HG02943 (cell line): ENCODE results near the gene BBLN.

Source experiments
- ATAC-seq: cut with Tn5 transposase; IDR thresholded peaks from one replicate; pipeline ENCODE4 v1.9.1; 2021; ENCODE audit warnings: mild to moderate bottlenecking, low read depth, moderate library complexity; ENCODE audit not compliant: unreplicated experiment

The BBLN gene

DNA sequence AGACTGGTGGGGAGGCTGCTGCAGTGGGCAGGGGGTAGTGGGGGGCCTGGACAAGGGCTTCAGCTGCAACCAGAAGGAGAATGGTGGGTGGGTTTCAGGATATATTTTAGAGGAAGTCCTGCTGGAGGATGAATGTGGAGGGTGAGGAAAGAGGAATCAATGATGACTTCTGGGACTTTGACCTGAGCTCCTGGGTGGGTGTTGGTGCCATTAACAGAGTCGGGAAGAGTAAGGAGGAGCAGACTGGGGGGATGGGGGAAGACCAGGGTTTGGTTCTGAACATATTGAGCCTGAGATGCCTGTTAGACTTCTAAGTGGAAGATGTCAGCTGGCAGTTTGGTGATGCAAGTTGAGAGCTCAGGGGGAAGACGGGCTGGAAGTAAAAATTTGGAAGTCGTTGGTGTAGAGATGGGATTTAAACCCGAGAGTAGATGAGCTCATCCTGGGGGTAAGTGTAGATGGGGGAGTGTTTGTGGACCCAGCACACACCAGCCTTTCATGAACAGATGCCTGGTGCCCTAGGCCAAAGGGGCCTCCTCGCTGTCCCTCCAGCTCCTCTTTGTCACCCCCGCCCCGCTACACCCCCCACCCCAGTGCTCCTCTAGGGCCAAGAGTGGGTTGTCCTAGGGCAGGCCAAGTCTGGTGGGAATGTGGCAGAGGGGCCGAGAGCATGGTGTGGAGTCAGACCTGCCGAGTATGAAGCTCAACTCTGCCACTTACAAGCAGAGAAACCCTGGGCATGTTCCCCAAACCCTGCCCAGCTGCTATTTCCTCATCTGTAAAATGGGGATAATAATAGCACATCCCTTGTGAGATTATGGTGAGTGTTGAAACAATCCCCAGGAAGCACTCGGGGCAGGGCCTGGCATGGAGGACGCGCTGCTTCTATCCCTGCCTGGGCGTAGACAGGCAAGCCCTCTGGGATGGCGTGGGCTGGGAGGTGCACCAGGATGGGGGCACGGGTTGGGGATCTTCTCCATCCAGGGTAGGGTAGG, 47.1 kb downstream of the BBLN start:
- ATAC-seq = no peak

DNA sequence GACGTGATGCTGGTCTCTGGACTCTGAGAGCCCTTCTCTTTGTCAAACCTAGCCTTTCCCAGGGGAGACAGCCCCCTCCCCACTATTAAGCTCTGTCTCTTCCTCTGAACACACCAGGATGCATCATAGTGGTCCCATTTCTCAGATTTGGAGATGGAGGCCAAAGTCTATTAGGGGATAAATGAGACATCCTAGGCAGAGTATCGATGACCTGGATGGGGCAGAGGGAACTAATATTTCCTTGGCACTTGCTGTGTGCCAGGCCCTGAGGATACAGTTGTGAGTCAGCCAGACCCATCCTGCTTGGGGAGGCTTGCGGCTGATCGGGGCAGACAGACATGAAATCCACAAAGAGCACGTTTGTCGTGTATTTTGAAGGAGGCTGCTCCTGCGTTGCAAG, 48.3 kb downstream of the BBLN start:
- no peak for ATAC-seq

DNA sequence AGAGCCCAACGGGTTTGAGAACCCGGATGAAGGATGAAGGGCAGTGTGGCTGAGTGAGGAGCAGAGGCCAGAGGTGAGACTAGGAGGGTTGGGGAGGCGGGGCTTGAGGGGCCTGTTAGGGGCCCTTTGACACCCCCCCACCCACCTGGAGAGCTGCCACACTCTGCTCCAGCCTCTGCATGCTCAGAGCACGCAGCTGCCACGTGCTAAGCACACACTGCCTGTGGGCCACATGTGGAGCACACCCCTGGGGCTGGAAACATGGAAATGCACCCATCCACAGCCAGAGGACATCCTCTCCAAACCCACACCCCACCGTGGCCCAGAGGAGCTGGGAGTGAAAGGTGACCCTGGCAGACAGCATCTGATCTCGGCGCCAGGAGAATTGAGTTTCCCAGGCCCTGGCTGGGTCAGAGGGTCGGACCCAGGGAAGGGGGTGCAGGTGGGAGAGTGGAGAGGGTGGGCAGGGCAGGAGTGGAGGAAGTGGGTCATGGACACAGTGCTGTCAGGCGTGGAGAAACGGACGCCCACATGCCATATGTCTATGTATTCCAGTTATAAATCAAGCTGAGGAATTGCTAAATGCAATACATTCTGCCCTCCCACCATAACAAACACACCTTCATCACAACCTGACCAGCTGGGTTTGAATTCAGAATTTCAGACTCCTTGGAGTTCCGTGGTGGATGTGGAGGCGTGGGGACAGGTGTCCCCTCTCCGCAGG, 49.0 kb downstream of the BBLN start:
- no peak for ATAC-seq

DNA sequence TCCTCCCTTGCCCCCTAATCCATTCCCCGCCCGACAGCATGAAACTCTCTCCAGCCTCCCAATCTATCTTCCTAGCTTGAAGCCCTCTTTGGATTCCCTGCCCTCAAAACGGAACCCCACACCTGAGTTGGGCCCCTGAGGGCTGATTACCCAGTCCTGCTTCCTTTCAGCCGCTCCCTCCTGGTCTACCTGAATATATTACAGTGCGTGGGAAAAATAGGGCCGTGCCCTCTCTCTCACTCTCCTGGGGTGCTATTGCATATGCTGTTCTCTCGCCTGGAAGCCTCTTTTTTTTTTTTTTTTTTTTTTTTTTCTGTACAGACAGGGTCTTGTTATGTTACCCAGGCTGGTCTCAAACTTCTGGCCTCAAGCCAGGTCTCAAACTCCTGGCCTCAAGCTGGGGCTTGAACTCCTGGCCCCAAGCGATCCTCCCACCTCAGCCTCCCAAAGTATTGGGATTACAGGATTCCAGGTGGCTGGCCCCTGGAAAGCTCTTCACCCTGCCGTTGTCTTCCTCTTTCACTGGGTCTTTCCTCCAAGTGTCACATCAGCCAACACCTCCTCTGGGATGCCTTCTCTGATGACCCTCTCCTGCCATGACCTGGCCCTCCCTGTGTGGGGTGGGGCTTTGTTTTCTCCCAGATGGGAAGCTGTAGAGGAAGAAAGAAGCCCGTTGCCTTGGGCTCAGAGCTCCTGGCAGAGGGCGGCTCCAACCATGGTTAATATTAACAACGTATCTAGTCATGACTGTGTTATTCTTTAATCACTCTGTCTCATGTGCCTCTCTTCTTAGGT, 51.3 kb downstream of the BBLN start:
- no peak for ATAC-seq

DNA sequence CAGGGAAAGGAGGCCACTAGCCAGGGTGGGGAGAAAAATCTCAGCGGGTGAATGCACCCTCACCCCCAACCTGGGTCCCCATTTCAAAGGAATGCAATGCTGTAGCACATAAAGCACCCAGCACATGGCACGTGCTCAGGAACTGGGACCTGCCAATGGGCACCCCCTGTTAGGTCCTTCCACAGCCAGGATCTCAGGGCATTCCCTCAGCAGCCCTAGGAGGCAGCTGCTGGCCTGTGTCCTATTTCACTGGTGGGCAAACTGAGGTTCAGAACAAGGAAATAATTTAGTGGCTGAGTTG, 51.9 kb downstream of the BBLN start:
- ATAC-seq = no peak
